Tibial nerve (tissue), 4 donors: Measurements from ENCODE around the gene SLC25A42.

Experiments used
- EP300 ChIP-seq, 2 donors: sonication (generic); formaldehyde crosslinking; IDR thresholded peaks; one replicate each; pipeline ENCODE4 v1.6.1; 2017; ENCODE audit warnings: antibody characterized with exemption in 2 of 2, mild to moderate bottlenecking in 1 of 2
- POLR2A ChIP-seq, 2 donors: fragments of 450-650 bp; IDR thresholded peaks; one replicate each; pipeline ENCODE4 v1.6.1; 2017; ENCODE audit warnings: antibody characterized with exemption in 2 of 2, mild to moderate bottlenecking in 2 of 2, moderate library complexity in 2 of 2
- TF ChIP-seq, protein P1 (sequence below), 5 experiments: fragments of 200-600 bp in 3 of 5; fragments of 450-650 bp in 2 of 5; sonication (generic) in 3 of 5; IDR thresholded peaks; one replicate each; pipeline ENCODE4 v1.5.1; 2016 to 2019; ENCODE audit warnings: antibody characterized with exemption in 5 of 5, mild to moderate bottlenecking in 3 of 5, moderate library complexity in 2 of 5

DNA sequence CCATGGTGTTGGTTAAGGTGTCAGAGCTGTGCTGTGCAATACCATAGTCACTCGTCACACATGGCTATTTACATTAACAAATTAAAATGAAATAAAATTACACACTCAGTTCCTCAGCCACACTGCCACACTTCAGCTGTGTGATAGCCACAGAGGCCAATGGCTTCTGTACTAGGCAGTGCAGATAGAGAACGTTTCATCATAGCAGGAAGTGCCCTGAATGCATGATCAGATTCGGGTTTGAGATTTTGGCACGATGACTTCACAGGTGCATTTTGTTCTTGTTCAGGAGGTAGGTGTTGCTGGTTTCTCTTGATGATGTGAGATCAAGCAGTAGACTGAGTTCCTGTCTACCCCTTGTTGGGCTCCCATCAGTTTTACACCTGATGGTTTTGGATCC, 23.9 kb upstream of the SLC25A42 start:
- TF ChIP-seq, protein P1, sequence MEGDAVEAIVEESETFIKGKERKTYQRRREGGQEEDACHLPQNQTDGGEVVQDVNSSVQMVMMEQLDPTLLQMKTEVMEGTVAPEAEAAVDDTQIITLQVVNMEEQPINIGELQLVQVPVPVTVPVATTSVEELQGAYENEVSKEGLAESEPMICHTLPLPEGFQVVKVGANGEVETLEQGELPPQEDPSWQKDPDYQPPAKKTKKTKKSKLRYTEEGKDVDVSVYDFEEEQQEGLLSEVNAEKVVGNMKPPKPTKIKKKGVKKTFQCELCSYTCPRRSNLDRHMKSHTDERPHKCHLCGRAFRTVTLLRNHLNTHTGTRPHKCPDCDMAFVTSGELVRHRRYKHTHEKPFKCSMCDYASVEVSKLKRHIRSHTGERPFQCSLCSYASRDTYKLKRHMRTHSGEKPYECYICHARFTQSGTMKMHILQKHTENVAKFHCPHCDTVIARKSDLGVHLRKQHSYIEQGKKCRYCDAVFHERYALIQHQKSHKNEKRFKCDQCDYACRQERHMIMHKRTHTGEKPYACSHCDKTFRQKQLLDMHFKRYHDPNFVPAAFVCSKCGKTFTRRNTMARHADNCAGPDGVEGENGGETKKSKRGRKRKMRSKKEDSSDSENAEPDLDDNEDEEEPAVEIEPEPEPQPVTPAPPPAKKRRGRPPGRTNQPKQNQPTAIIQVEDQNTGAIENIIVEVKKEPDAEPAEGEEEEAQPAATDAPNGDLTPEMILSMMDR (IDR thresholded peaks at IDR 0.05): no peak
- TF ChIP-seq POLR2A (IDR thresholded peaks at IDR 0.05) (no peak), EP300 (IDR thresholded peaks at IDR 0.05) (no peak)
